Measurements from ENCODE around the gene ERRFI1.
A peak's percentile ranks its signal among the peaks of the same experiment; 100 is the strongest.

ERRFI1 gene

GRCh38 chr1:8003438-8004112, 22.5 kb downstream of the ERRFI1 start:
- no peak for DNase-seq

- DNase-seq = no peak
Measured at GRCh38 chr1:8002921-8003320, 23.2 kb downstream of the ERRFI1 start.

DNA sequence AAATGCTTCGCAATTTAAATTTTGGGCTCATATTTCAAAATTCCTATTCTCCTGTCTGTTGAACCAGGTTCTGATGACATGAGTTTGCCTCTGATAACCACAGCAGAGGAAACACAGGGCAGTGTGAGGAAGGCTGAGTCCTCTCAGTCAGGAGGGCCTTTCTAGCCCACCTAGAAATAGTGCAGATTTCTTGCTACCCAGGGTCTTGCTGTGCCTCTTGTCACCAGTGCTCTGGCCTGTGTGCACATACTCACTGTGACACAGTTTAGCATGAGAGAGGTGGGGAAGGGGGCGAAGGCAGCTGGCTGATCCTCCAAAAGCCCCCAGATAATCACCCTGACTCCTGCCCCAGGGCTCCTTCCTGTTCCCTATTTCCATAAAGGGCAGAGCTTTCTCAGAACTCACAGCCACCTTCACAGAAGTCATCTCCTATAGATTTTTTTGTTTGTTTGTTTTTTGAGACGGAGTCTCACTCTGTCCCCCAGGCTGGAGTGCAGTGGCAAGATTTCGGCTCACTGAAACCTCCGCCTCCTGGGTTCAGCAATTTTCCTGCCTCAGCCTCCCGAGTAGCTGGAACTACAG, 23.7 kb downstream of the ERRFI1 start:
- no peak for DNase-seq

DNA sequence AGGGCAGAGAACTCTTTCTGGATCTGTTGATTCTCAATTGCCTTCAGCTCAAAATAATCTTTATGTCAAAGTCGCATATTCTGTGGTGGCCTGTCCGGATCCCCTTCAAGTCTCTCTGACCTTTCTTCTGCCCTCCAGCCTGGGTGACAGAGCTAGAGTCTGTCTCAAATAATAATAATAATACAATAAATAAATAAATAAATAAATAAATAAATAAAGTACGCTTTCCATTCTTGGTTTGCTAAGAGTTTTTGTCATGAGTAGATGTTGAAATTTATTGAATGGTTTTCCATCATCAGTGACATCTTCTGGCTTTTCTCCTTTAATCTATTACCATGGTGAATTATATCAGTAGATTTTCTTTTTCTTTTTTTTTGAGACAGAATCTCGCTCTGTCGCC, 30.7 kb downstream of the ERRFI1 start:
- DNase-seq = no peak

GRCh38 chr1:7994827-7995226, 31.3 kb downstream of the ERRFI1 start:
- no peak for DNase-seq

- no peak for DNase-seq
Measured at GRCh38 chr1:7993593-7994479, 32.3 kb downstream of the ERRFI1 start.

- no peak for DNase-seq
Measured at GRCh38 chr1:7992885-7993284, 33.2 kb downstream of the ERRFI1 start.

DNA sequence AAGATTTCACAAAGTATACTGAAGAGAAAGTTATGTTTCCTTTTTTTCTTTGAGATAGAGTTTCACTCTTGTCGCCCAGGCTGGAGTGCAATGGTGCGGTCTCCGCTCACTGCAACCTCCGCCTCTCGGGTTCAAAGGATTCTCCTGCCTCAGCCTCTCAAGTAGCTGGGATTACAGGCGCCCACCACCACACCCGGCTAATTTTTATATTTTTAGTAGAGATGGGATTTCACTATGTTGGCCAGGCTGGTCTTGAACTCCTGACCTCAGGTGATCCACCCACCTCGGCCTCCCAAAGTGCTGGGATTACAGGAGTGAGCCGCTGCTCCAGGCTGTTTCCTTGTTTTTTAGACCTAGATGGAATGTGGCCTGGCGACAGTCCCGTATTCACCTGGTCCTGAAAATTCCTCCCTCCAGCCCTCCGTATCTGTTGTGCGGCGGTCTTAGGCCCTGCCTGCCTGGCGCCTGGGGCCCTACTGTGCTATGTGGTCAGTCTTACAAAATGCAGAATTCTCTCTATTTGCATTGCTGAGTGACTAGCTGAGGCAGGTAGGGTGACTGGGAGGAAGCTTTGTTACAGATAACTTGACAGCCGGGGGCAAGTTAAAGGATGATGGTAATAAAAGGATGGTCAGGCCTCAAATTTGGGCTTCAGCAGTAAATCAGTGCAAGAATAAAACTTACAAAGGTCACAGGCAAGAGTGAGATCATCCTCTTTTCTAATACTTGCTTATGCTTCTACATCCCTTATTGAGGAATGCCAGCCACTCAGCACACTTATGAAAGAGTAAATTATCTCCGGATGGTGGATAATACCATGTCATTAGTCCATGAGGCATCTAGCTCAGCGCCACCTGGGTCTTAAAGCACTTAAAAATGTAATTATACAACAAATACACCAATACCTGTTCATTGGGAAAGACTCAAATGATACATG, 34.3 kb downstream of the ERRFI1 start:
- DNase-seq = no peak

DNA sequence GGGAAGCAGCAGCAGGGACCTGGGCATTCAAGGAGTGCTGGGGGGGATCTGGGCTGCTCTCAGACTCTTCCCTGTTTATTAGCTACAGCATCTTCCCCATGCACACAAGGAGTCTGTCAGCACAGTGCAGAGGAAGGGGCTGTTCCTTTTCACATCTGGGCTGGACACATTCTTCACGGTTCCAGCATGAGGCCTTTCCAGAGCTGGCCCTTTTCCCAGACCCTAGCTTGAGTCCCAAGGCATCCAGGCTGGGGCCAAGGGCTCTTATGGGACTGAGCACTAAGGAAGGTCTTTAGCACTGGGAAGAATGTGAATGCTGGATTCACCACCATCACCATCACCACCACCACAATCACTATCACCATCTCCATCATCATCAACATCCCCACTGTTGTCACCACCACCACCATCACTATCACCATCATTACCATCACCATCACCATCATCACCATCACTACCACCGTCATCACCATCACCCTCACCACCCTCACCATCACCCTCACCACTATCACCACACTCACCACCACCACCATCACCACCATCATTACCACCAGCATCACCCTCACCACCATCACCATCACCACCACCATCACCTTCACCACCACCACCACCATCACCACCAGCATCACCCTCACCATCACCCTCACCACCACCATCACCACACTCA, 36.2 kb downstream of the ERRFI1 start:
- DNase-seq = no peak

- no peak for DNase-seq
Measured at GRCh38 chr1:7988576-7988975, 37.5 kb downstream of the ERRFI1 start.

GRCh38 chr1:7987528-7987927, 38.6 kb downstream of the ERRFI1 start:
- DNase-seq = no peak

DNA sequence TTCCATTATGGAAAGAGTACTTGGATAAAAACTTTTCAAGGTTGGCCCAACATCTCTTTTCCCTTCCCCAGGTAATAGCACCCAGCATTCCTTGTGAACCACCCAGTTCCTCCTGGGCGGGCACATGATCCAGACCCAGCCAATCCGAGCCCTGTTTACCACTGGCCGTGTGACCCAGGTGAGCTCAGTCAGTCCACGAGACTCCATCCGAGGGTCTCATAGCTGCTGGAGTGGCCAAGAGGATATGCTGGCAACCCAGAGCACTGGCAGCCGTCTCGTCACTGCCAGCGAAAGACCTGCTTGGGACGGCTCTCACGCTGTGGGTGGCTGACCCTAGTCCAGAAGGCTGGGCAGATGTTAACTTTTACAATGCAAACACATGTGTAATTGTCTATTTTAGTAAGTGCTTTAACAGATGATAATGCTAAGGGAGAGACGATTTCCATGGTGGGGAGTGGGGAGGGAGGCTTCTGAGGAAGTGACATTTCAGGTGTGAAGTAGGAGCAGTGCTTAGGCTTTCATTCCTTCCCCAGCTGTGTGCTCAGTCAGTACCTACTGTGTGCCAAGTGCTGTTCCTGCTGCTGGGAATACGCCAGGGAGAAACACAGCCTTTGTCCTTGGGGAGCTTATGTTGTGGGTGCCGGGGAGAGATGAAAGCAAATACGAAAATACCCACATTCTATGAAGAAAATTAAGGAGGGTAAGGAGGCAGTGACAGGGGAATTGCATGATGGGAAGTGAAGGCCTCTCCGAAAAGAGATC, 40.1 kb downstream of the ERRFI1 start:
- DNase-seq = no peak

- DNase-seq = no peak
Measured at GRCh38 chr1:7984811-7985210, 41.3 kb downstream of the ERRFI1 start.

DNA sequence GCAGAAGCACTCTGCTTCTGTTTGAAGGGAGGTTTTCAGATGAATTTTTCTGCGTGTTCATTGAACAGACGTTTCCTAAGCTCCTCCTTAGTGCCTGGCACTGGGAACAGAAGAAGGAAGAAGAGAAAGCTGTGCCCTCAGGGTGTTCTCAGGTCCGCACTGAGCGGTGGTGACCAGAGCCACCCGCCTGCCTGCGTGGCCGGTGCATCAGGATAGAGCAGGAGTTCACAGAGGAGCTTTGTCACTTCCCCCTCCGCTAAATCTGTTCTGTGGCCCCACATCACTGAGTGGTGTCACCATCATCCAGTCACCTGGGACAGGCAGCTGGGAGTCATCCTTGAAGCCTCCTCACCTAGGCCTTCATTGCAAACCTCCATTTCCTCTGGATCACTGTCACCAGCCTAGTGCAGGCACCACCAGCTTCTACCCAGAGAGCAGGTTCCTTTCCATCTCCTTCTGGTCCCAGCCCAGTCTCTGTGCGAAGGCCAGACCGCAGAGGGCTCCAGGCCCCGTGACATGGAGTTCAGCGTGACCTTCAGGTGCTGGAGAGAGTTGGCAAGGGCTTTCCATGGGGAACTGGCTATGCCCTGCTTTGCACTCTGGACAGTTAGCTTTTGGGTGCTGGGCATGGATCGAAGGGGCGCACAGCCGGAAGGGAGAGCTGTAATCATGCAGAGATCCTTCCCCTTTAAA, 42.9 kb downstream of the ERRFI1 start:
- DNase-seq = no peak

GRCh38 chr1:7980984-7981383, 45.1 kb downstream of the ERRFI1 start:
- DNase-seq = no peak

DNA sequence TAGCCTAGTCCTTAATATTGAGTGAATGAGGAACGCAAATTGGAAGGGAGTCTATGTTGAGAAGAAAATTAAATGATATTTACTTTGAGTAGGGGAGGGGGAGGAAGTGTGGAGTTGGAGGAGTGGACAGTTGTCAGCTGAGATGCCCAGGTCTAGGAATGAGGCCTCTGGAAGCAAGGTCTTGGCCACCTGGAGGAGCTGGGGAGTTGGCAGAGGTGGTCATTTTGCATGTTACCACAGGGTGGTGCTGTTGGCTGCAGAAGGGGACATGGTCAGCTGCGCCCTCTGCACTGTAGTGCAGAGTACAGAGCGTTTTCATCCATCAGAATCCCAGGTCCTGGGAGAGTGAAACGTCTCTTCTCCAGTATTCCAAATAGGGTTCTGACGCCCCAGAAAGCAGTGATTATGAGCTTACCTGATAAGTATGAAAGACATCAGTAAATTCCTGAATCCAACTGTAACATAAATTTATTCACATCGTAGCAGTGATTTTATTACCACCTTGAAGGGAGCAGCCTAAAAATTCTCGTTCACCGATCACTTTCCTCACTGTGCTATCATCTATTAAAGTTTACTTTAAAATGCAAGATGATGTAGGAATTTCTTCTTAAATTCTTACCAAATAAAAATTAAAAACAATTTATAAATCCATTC, 50.8 kb downstream of the ERRFI1 start:
- DNase-seq = peak; percentile 44

DNA sequence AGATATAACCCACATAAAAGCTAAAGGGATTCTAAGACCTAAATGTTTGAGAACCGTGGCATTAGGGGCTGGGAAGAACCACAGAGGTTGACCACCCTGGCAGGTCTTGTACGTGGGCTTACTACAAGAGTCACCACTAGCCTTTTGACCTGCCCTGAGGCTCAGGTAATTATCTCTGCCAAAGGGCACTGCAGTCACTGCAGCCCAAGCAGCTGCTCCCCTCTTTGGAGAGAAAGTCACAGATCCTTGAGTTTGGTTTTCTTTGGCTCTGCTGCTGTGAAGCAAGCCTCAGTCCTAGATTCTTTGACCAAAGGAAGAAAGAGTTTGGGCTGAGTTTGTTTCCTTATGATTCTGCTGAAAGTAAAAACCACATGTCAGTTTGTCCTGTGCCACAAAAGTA, 53.0 kb downstream of the ERRFI1 start:
- no peak for DNase-seq

DNA sequence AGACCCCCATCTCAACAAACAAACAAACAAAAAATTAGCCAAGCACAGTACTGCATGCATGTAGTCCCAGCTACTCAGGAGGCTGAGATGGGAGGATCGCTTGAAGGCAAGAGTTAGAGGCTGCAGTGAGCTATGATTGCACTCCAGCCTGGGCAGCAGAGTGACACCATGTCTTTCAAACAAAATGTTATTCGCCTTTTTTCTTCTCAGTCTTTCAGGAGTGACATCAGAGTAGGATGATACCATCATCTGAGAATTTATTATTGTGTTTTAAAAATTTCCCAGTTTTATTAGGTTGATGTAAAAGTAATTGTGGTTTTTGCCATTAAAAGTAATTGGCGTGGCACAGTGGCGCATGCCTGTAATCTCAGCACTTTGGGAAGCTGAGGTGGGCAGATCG, 53.8 kb downstream of the ERRFI1 start:
- DNase-seq = no peak

GRCh38 chr1:7971024-7971423, 55.1 kb downstream of the ERRFI1 start:
- DNase-seq = no peak

- DNase-seq = no peak
Measured at GRCh38 chr1:7970246-7970645, 55.9 kb downstream of the ERRFI1 start.
